HG03571 (cell line): ENCODE measurements around the gene CCHCR1.
"Not testable (repeated sequence)": the region's sequence is repeated elsewhere in the genome, so short reads cannot be mapped to it uniquely, and the experiment has no call there.

Experiments
- ATAC-seq: cut with Tn5 transposase; IDR thresholded peaks from one replicate; pipeline ENCODE4 v1.9.1; 2021; ENCODE audit not compliant: unreplicated experiment

CCHCR1 gene

DNA sequence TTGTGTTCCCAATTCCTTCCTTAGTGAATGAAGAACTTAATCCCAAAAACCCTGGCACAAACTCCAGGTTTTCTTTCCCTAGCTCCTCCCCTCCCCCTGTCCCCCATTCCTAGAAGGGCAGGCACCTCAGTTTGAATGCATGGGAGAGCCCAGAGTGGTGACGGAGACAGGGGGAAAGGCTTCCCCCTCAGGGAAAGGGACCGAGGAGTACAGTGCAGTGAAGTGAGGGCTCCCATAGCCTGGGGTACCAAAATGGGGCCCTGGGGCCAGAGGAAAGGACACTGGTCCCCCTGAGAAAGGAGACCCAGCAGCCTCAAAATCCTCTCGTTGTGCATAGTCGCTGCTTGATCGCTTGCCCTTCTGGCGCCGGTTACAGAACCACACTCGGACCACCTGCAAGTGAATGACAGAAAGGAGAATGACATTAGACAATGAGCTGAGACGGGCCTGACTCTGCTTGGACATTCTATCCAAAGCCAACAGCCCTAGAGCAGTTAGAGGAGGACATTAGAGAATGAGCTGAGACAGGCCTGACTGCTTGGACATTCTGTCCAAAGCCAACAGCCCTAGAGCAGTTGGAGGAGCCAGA lies 7.0 kb upstream of the CCHCR1 start:
- not testable (repeated sequence) for ATAC-seq

DNA sequence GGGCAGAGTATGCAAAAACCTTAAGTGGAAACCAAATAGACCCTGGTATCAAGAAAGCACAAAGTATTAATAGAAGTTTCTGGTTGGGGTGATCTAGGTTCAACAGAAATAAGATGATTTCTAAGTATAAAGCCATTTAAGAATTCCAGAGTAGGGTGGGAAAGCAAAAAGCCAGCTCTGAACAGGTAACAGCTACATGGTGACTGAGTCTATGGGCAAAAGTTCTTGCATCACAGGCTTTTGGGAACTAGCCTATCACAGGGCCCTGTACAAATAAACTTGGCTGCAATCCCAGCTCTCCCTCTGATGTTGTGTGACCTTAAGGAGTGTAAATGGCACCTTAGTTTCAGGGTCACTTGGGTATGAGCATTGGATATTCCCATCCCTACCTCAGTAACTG lies 6.3 kb upstream of the CCHCR1 start:
- ATAC-seq = no peak

DNA sequence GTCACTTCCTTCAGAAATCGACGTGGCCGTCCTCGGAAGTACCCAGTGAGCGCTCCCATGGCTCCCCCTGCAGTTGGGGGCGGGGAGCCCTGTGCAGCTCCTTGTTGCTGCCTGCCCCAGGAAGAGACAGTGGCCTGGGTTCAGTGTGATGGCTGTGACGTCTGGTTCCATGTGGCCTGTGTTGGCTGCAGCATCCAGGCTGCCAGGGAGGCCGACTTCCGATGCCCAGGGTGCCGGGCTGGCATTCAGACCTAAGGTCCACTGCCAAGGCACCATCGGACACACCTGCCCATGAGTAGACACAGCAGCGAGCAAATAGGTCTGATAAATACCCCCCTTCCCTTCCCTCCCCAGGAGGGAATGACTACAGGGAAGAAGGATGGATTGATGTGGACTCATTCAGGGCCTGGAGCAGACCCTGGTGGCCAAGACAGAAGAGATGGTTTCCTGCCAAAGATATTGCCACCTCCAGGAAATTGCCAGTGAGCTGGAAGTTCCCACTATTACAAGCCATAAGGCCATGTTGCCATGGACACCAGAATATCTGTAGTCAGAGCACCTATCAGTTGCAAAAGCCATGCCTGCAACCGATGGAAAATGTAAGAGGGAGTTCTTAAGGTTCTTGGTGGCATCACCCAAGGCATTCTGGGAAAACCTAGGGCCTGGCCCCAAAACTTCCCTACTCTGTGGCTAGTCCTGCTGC lies 5.0 kb upstream of the CCHCR1 start:
- ATAC-seq = no peak

DNA sequence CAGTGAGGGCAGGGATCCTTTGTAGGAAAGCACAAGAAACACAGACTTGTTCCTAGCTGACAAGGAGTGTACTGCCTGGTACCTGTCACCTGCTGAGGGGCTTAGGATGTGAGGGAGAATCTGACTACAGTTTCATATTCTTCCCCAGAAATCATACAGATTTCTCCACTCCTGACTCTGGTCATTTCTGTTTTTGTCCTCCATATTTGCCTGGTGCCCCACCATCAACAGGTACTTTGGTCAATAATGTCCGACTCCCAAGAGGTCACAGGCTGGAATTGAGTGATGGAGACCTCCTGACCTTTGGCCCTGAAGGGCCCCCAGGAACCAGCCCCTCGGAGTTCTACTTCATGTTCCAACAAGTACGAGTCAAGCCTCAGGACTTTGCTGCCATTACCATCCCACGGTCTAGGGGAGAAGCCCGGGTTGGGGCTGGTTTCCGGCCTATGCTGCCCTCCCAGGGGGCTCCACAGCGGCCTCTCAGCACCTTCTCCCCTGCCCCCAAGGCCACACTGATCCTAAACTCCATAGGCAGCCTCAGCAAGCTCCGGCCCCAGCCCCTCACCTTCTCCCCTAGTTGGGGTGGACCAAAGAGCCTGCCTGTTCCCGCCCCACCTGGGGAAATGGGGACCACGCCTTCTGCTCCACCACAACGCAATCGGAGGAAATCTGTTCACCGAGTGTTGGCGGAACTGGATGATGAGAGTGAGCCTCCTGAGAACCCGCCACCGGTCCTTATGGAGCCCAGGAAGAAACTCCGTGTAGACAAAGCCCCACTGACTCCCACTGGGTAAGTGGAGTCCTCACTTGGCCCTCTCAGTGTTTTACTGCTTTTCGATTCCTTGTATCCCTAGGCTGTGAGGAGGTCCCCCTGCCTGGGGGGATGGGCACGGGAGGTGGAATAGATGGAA lies 3.9 kb upstream of the CCHCR1 start:
- ATAC-seq = no peak

DNA sequence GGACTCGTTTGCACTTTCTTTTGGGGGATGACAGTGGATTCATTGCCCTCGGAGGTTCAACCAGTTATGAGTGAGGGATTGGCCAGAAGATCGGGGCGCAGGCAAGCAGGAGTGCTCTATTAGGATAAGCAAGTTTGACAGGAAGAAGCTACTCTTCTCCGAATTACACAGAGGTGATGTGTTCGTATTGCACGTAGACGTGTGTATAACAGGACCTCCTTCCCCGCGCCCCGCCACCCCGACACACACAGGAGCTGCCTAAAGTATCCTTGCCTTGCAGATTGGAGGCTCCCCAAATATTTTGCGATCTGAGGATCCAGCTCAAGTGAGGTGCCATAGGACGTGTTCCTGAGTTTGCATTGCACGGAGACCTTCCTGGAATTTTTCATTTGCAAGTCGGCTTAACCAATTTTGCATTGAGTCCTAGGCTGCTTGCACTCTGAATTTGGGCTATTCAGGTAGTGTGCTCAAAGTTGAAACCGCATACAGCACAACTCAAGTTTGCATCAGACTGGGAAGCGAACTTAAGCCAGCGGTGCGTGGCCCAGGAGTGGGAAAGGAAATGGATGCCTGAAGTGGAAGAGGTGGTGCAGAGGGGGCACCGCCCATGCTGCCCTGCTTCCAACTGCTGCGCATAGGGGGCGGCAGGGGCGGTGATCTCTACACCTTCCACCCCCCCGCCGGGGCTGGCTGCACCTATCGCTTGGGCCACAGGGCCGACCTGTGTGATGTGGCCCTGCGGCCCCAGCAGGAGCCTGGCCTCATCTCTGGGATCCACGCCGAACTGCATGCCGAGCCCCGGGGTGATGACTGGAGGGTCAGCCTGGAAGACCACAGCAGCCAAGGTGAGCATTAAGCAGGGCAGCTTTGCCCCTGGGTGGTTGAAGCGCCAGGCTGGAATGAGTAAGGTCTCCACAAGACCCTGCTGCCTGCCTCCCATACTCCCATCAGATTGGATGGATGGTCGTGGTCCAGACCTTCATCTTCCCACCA lies 1.6 kb upstream of the CCHCR1 start:
- ATAC-seq = no peak

DNA sequence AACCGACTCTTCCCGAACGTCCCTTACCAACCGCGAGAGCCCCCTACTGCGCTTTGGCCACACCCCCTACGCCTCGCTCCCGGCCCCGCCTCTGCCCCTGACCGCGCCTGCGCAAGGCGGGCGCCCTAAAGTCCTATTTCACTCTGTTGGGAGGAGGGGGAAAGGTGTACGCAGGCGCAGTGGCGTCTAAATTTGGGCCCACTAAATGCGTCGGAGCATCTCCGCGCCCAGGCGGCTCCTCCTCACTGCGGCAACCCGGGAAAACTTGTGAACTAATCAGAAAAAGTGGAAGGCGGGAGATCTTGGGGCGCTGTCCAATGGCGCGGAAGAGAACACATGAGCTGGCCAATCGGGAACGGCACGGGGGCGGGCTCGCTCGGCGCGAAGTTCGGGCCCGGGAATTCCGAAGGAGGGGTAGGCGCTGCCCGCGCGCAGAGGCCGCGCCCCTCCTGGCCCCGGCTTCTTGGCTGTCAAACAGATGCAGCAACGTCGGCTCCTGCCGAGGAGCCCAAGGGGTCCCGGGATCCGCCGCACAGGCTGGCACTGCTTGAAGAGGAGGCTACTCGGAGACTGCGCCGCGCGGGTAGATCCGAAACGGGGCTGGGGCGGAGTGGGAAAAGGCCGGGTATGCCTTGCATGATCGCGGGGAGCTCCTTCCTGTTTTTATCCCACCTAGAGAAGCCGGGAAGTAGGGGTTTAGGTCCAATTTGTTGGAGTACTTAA lies 699 bp upstream of the CCHCR1 start, which contains the start of gene TCF19:
Gene TCF19 (plus strand): TSS at position 450 of the 723 bp plus-strand sequence. CDS start 881 bp downstream, outside the sequence.
- peak; percentile 74 for ATAC-seq

DNA sequence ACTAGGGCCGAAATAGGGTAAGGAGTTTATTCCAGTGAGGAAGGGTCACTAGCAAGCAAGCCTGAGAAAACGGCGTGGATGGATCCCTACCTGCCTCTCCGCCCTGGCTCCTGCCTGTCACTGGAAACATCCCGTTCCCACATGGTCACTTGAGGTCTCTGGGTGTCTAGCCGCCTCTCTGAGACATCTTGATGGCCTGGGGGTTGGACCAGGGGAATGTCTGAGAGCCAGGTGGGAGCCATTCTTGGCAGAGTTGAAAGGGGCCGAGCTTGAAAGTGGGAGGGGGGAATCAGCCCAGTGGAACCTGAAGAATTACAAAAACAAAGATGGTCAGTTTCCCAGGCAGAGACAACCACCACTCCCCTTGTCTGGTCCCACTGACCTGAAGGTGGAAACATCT lies 961 bp downstream of the CCHCR1 start:
- ATAC-seq = no peak

DNA sequence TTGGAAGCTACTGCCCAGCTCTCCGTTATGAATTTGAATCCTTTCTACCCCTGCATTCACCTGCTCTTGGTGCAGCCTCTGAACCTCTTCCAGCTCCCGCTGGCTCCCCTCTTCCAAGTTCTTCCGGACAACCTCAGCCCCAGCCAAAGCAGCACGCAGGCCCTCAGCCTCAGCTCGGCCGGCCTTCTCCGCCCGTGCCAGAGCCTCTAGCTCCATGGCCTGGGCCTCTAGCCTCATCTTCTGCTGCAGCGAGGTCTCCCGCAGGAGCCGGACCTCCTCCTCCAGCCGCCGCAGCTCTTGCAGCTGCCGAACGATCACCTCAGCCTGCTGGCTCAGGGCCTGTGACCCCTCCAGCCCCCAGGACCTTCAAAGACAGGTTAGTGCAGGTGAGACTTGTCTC lies 3.2 kb downstream of the CCHCR1 start:
- ATAC-seq = no peak

DNA sequence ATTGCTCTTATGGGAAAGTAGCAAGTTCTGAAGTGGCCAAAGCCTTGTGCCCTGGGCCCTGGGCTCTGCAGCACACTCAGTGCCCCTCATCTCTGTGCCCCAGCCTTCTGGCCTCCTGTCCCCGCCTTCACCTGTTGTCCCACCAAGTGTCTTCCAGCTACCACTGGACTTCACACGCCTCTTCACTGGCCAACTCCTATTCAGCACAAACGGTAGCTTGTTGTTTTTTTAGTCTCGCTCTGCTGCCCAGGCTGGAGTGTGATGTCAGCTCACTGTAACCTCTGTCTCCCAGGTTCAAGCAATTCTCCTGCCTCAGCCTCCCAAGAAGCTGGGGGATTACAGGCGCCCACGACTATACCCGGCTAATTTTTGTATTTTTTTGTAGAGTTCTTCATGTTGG lies 4.8 kb downstream of the CCHCR1 start:
- ATAC-seq = no peak

DNA sequence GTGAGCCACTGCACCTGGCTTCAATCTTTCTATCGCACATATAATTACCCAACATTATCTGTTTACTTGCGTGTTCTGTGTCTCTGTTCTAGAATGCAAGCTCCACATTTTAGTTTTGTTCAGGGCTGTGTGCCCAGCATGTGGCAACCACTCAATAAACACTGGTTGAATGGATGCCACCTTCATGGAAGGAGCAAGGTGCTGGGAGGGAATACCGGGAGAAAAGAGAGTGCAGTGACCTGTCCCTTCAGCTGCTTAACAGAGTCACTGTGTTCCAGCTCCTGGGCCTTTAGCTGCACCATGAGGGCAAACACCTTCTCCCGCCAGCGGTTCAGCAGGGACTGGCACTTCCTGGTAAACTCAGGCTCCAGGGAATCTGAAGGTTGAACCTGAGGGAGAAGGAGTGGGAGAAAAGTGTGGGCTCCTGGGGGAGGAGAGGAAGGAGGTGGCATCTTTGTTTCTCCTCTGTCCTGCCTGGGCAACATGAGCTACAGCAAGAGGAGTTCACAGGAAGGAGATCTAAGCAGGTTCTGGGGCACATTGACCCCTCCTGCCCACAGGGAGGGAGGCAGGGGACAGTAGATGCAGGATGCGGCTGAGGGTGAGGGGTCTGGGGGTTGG lies 7.7 kb downstream of the CCHCR1 start:
- ATAC-seq = no peak

DNA sequence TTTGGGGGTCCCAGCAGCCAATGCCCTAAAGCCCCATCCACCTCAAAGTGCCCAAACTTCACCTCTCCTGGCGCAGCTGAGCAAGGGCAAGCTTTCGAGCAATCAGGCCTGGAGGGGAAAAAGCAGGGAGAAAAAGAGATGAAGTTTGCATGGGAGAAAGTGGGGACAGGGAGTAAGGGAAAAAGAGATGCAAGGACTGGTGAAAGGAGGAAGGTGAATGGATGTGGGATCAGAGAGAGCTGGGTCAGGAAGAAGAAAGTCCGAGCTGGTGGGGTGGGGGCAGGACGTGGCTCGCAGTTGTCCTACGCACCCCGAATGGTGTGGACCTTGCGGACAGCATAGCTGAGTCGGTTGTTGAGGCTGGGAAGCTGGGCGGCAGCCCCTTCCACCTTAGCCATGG lies 12.2 kb downstream of the CCHCR1 start:
- ATAC-seq = no peak

DNA sequence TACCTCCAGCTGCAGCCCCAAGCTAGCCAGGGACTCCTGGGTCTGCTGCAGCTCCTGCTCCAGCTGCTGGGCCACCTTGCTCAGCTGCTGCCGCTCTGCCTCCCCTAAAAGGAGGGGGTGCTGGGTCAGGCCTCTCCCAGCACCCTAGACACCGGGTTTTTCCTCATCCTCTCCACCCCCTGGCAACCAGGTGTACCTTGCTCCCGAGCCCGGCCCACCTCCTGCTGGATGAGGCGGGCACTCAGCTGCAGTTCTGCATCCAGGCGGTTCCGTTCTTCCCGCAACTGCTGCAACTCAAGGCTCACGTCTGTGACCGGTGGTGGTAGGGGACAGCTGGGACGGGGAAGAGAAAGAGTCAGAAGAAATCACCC lies 12.6 kb downstream of the CCHCR1 start:
- ATAC-seq = no peak

DNA sequence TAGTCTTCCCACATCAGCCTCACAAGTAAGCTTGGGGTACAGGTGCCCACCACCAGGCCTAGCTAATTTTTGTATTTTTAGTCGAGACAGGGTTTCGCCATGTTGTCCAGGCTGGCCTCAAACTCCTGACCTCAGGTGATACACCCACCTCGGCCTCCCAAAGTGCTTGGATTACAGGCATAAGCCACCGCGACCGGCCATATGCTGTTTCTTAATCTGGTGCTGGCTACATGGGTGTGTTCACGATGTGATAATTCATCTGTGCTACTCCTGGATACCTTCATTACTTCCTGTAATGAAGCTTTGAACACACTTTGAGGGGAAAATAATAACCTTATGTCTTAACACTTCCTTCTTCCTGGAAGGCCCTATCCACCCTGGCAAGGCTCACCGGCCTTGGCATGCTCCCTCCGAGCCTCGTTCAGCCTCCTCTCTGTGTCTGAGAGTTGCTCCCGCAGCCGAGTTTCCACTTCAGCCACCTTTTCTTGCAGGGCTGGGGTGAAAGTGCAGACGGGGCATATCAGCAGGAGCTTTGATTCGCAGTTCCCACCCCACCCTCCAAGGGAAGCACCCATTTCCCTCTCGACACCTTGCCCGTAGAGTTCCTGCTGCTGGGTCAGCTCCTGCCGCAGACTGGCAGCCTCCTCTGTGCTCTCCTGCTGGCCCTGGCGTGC lies 13.2 kb downstream of the CCHCR1 start:
- ATAC-seq = no peak

DNA sequence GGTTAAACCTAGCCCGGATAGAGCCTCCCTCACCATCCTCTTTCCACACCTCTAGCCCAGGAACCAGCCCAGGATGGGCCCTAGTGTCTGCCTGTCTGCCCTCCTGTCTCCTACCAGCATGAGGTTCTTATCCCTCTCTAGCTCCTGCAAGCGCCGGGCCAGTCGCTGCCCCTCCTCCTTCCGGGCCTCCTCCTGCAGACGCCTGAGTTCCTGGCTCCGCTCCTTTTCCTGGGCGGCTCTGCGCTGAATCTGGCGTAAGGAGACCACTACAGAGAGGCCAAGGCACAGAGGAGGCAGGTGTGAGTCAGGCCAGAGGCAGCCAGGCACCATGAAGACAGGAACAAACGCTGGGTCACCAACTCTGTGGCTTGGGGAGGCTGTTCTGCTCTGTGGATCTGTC lies 14.5 kb downstream of the CCHCR1 start:
- no peak for ATAC-seq

DNA sequence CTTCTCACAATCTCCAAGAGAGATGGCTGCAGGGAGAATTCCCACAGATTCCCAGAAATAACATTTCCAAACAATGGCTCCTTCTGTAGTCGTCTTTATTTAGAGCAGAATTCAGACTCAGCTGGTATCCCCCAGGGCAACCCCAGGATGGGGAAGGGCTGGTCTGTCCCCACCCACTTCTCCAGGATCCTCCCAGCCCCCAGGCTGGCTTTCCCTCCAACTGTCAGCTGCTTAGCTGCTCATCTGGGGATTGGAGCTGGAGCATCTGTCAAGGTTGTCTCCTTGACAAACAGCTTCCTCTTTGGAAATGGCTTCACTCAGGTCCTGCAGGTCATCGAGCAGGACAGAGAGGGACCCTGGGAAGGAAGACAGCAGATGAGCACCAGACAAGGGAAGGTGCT lies 15.2 kb downstream of the CCHCR1 start:
- no peak for ATAC-seq

DNA sequence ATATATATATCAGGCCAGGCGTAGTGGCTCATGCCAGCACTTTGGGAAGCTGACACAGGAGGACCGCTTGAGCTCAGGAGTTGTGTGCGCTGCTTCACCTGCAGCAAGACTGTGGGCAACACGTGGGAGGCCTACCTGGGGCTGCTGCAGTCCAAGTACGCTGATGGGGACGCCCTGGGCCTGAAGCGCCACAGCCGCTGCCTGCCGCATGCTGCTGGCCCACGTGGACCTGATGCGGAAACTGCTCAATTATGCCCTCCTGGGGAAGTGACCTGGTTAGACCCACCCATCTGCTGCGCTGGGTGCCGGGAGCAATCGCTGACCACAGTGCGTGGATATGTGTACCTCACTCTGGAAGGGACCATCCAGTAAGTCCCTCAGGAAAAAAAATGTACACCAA lies 17.0 kb downstream of the CCHCR1 start:
- no peak for ATAC-seq

DNA sequence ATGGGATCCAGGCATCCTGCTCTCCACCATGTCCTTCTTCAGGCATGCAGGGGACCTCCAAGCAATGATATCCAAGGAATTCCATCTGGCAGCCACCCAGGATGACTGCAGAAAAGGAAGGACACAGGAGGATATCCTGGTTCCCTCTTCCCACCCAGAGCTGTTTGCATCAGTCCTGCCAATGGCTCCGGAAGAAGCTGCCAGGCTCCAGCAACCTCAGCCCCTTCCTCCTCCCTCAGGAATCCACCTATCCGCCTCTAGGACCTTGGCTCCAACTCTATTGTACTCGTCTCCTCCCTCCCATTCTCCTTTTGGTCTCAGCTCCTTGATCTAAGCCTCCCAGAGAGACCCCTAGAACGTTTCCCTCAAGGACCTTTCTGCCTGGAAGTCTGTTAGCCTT lies 18.0 kb downstream of the CCHCR1 start:
- ATAC-seq = no peak

DNA sequence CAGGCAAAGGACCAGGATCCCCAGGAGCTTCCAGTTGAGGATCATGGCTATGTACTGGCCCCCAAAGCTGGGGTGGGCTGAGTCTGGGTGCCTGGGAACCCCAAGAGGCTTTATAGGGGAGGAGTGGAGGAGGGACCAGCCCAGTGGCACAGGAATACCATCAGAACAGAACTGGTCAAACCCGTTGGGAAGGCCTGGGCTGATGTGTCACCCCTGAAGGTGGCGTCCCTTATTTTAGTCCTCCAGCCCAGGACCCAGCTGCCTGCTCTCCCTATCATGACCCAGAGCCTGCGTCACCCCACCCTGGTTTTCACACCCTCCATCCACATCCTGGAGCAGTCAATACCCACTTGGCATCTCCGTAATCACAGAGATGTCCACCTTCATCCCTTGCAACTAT lies 18.6 kb downstream of the CCHCR1 start, which contains the start of gene PSORS1C2:
Gene PSORS1C2 (minus strand): TSS at position 85 of the 400 bp plus-strand sequence. CDS start 40 bp downstream, at position 45.
- no peak for ATAC-seq

DNA sequence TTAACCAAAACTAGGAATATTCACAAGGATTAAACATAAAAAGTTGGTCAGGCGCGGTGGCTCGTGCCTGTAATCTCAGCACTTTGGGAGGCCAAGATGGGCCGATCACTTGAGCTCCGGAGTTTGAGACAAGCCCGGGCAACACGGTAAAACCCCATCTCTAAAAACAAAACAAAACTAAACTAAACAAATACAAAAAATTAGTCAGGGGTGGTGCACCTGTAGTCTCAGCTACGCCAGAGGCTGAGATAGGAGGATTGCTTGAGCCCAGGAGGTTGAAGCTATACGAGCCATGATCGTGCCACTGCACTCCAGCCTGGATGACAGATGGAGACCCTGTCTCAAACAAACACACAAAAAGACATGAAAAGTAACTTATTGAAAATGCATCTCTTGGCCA lies 21.9 kb downstream of the CCHCR1 start:
- ATAC-seq = no peak
